Suppressor macrophage treated with lipopolysaccharide for 1 hour (primary cell): ENCODE results near the gene SPTA1.
"Not testable (repeated sequence)": the region's sequence is repeated elsewhere in the genome, so short reads cannot be mapped to it uniquely, and the experiment has no call there.

Experiments
- DNase-seq, 3 donors: peaks; one replicate each; pipeline ENCODE4 v3.0.0-alpha.2; 2020 to 2022

SPTA1 gene

DNA sequence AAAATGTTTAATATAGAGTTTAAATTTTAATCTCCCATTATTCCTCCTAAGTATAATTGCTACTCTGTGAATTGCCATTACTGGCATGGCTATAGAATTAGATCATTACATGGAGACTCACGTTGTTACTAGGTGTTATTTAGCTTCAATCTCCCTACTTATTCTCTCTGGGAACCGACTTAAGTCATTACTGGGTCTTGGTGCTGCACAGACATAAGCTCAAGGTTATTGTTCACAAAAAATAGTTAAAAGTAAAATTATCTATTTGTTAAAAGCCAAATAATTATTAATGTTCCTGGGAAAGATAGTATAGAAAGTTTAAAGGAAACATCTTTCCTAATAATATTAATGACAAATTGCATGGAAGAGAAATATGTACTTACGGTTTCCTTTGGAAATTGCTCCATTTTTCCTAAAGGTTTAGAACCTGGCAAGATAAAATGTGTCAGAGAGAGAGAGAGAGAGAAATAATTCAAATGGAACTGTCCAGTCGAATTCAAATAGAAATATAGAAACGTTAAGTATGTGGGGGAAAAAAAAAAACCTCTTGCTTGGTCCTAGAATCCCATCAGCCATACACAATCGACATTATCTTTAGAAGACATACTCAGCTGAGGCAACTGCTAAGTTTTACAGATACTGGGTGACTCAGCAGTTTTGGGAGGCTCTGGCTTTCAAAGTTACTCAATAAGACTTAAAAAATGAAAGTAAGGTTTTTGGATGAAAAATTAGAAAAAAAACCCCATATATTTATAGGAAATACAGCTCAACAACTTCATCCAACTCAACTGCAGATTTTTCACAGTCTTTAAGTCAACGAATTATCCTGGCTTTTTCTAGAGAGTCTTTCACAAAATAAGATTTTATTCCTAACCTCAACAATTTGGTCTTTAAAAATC, at the start of gene SPTA1:
TSS of gene SPTA1 (minus strand) at position 605 of the 899 bp plus-strand sequence. CDS start at position 407, 198 bp downstream.
- peak; percentile 56 to 65 (median 62) for DNase-seq

DNA sequence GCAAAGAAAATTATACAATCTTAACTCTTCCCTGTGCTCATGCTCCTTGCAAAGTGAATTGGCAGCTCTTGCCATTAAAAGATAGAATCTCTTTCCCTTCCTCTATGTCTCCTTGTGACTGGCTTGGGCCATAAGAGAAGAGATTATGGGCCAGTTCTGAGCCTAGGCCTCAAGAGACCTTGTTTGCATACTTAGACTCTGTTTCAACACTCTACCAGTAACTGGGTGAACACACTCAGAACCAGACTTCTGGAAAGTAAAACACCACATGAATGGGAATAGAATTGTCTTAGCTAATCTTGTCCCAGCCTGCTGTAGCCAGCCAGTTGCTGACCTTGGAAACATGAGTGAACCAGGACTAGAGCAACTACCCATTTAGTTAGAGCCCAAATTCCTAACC, 49.3 kb upstream of the SPTA1 start:
- DNase-seq = no peak

DNA sequence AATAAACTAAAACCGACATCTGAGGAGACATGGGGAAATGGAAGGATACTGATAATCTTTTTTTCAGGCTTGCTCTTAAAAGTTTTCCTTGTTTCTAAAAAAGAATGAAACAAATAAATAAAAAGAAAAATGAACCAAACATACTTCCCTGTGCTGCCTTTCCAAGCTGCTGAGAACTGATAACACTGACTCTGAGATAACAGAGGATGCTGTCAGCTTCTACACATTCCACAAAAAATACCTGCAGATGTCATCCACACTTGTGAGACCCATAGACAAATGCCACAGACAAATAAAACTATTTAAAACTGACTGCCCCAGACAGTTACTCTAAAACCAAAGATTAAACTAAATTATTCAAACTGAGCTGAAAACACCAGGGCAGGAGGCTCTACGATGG, 46.0 kb upstream of the SPTA1 start:
- no peak for DNase-seq

GRCh38 chr1:158731707-158732106, 45.2 kb upstream of the SPTA1 start:
- DNase-seq = no peak

DNA sequence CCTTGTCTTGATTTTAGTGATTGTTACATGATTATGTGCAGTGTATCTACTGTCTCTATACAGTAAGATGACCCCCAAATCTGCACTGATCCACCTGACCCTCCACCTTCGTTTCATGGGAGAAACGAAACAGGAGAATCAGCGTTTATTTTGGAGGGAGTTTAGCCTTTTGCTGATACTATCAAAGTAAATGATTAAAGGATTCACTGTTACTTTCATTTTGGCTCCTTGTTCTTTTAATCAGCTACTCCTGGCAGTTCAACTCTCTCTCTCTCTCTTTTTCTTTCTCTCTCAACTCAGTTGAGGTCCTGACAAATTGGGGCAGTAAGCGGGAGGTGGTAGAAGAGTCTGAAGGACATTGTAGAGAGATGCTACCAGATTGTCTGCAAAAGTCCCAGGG, 43.9 kb upstream of the SPTA1 start:
- DNase-seq = no peak

DNA sequence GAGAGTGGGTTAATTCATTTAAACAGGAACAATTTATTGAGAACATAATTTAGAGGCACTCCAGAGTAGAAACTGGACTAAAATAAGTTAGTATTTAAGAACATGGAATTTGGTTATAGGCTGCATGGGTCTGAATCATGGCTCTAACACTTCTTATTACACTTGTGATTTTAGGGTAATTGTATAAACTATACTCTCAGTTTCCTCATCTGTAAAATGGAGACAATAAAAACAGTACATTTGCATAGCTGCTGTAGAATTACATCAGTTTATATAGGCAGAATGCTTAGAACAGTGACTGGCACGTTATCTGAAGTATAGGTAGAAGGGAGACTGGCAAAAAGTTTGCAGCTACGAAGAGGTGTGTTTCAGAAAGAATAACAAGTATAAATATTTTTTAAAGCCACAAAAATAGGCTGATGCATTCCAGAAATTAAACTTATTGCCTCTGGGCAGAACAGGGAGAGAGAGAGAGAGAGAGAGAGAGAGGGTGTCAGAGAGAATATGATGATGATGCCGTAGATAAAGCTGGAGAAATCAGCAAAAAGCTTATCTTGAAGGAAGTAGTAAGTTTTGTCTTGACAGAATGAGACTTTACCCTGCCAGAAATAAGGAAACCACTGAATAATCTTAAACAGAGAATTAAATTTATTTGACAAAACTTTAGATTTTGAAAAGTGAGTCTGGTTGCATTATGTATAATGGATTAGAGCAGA, 42.2 kb upstream of the SPTA1 start:
- no peak for DNase-seq

GRCh38 chr1:158724442-158724841, 37.9 kb upstream of the SPTA1 start:
- DNase-seq = no peak

DNA sequence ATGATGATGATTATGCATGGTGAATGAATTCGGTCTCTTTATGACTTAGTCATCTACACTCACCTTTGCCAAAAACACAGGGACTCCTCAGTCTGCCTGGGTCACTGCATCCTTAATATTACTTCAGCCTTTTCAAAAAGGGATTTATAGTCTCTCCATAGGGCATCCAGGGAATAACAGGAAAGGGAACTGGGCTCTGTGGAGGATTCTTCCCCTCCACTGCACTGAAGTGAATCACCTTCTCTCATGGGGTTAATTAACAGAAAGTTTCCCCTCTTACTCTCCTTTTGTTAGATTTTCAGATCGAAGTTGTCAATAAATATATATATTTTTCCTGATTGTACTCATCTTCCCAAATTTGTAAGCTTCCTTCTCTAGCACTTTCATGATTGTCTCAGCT, 34.1 kb upstream of the SPTA1 start, which contains the start of gene OR6K3:
TSS of gene OR6K3 (minus strand) at position 101 of the 400 bp plus-strand sequence. CDS start 2,605 bp downstream, outside the sequence.
- DNase-seq = no peak

- no peak for DNase-seq
These were observed 33.1 kb upstream of the SPTA1 start for GRCh38 chr1:158719664-158720063.

- DNase-seq = no peak
These were observed 30.8 kb upstream of the SPTA1 start for GRCh38 chr1:158717344-158717743.

- DNase-seq = peak; percentile 5 to 65 (median 49)
These were observed 29.8 kb upstream of the SPTA1 start for GRCh38 chr1:158716335-158716734.

DNA sequence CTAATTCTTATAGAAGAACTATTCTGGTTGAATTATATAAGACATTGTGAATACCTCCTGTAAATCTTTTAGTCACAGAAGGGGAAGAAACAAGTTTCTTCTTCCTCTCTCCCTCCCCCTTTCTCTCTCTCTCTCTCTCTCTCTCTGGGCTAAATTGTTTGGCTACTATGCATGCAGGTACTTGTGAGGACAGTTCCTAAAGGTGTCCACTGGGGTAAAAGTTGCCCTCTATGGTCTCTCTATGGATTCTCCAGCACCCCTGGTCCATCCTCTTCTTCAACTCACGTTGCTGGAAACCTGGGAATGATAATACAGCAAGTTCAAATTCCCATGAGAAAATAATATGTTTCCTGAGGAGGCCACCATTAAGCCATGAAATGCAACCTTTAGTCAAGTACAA, 28.2 kb upstream of the SPTA1 start:
- no peak for DNase-seq

DNA sequence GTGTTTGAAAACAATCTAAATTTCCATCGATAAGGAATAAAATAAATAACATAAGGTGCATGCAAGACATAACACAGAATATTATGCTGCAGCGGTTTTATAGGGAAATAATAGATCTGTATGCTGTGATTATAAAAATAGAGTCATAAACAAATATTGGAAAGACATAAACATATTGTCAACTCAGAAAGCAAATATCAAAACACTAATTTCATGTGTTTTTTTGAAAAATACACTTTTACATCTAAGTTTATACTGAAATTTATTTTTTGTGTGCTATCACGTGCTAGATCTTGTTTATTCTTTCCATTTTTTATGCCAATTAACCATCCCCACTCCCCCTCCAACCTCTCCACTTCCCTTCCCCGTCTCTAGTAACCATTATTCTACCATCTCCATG, 24.6 kb upstream of the SPTA1 start:
- no peak for DNase-seq

- DNase-seq = no peak
These were observed 19.6 kb upstream of the SPTA1 start for GRCh38 chr1:158706096-158706495.

DNA sequence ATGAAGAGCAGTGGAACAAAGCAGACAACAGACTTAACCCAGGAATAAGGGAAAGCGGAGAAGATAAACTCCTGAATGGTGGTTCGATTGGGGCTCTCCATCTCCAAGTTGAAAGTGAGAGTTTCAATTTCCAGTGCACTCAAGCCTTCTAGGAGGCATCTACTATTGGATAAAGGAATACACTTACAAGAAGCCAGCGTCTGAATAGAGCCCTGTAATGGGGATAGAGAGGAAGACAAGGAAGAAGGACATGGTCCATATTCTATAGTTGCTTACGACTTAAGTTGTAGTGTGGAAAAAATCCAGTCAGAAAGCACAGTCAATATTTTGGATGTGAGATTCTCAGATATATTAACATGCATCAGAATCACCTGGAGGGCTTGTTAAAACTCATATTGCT, 14.0 kb upstream of the SPTA1 start, which contains the start of gene OR6K2:
TSS of gene OR6K2 (minus strand) at position 101 of the 400 bp plus-strand sequence. CDS start at position 101, 0 bp downstream.
- no peak for DNase-seq

- no peak for DNase-seq
These were observed 8.1 kb upstream of the SPTA1 start for GRCh38 chr1:158694596-158694995.

DNA sequence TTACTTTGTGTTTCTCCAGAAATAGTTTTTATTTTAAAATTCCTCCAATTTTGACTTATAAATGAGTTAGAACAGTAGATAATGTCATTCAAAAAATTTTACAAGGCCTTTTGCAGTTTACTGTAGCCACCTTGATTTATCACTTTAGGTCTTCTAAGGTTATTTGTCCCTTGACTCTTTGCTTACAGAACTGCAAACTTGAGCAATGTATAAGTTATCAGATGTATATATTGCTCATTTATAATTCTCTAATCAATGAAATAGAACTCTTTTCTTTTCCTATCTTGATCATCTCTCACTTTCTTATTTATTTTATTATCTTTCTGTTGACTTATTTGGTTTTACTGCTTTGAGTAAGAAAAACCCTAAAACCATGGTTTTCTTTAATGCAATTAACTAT, 5.8 kb upstream of the SPTA1 start:
- DNase-seq = no peak

DNA sequence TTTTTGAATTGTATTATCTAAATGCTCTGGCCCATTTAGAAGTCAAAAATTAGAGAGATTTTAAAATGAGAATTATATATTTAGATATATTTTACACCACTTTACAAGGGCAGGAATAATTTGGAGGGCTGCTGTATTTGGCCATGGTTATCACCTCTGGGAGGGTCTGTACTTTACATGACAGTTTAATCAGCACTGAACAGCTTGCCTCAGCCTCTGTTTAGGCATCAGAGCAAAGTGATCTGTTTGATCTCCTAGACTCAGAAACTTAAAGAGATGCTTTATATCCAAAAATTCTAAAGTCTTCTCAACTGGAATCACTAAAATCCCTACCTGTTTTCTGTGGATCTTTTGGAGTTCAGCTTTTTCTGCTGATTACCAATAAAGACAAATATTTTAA, 5.4 kb upstream of the SPTA1 start:
- no peak for DNase-seq

- not testable (repeated sequence) for DNase-seq
These were observed 4.6 kb upstream of the SPTA1 start for GRCh38 chr1:158691149-158691548.

GRCh38 chr1:158689875-158690274, 3.4 kb upstream of the SPTA1 start:
- no peak for DNase-seq

DNA sequence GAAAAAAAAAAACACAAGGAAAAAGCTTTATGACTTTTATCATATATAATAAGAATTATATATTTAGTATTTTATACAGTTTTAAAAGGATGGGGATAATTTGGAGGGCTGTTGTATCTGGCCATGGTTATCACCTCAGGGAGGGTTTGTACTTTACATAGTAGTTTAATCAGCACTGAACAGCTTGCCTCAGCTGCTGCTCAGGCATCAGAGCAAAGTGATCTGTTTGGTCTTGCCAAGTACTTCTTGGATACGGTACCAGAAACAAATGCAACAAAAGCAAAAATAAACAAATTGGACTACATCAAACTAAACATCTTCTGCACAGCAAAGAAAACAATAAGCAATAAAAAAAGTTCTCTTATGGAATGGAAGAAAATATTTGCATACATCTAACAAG, 2.6 kb upstream of the SPTA1 start:
- peak in 1 of 3 donors; percentile 6 for DNase-seq

- not testable (repeated sequence) for DNase-seq
These were observed 1.8 kb upstream of the SPTA1 start for GRCh38 chr1:158688343-158688742.

DNA sequence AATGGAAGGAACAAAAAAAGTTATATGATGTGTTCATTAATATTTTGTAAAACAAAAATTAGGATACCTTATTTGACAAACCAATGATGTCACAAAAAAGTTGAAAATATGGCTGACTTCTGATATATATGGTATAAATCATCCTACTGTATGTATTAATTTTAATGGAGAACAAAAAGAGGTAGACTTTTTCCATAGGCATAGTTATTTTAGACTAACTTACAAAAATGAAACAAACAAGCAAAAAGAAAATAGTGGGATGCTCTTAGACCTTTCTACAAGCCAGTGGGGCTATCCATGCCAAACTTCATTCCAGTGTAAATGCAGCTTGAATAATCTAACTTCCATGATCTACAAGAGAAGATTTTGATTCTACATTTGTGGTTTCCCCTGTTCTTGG, 522 bp upstream of the SPTA1 start:
- DNase-seq = peak in 1 of 3 donors; percentile 17

- no peak for DNase-seq
These were observed 1.4 kb downstream of the SPTA1 start for GRCh38 chr1:158685085-158685484.
